ENCODE data around the gene DCDC2B. TPM values are rescaled to one million over a fixed set of nuclear protein-coding genes. Genes with fewer than 3 reads are reported as not detected.

DCDC2B gene
- polyA plus RNA-seq, 1 donor from 2014 or later = not detected

- H3K36me3 Mint-ChIP-seq = no peaks in the 10 kb centered on the region
- H3K4me1 Mint-ChIP-seq = peaks cover 11 to 29% (median 18%) of the 10 kb centered on the region in 3 donors
- peak overlapping the region in 1 of 3 donors; percentile 7 for H3K27ac Mint-ChIP-seq
- H3K9me3 Mint-ChIP-seq = no peaks in the 10 kb centered on the region
- H3K4me3 Mint-ChIP-seq = no peak overlapping the region
- no peaks in the 10 kb centered on the region for H3K27me3 Mint-ChIP-seq
Observed at GRCh38 chr1:32186077-32186476, 22.8 kb upstream of the DCDC2B start.

GRCh38 chr1:32186491-32186890 is 22.4 kb upstream of the DCDC2B start:
- Mint-ChIP-seq H3K9me3 (no peaks in the 10 kb centered on the region), H3K4me1 (peaks cover 11 to 25% (median 14%) of the 10 kb centered on the region in 3 donors), H3K27ac (peak overlapping the region in 1 of 3 donors; percentile 7), H3K27me3 (no peaks in the 10 kb centered on the region), H3K4me3 (no peak overlapping the region), H3K36me3 (no peaks in the 10 kb centered on the region)

GRCh38 chr1:32187850-32188249 is 21.0 kb upstream of the DCDC2B start:
- H3K27me3 Mint-ChIP-seq = no peaks in the 10 kb centered on the region
- H3K9me3 Mint-ChIP-seq = no peaks in the 10 kb centered on the region
- H3K4me3 Mint-ChIP-seq = no peak overlapping the region
- peaks cover 4 to 20% (median 13%) of the 10 kb centered on the region in 3 donors for H3K4me1 Mint-ChIP-seq
- no peaks in the 10 kb centered on the region for H3K36me3 Mint-ChIP-seq
- H3K27ac Mint-ChIP-seq = no peak overlapping the region

GRCh38 chr1:32192220-32192948 is 16.5 kb upstream of the DCDC2B start:
- Mint-ChIP-seq H3K27me3 (no peaks in the 10 kb centered on the region), H3K4me3 (peak overlapping the region in 1 of 4 donors; percentile 37), H3K4me1 (peaks cover 0 to 13% (median 8%) of the 10 kb centered on the region in 3 donors), H3K27ac (peak overlapping the region in 1 of 3 donors; percentile 62), H3K9me3 (no peaks in the 10 kb centered on the region), H3K36me3 (peaks cover 9% of the 10 kb centered on the region)

- H3K4me3 Mint-ChIP-seq = no peak overlapping the region
- H3K4me1 Mint-ChIP-seq = peaks cover 2 to 14% (median 11%) of the 10 kb centered on the region in 3 donors
- H3K9me3 Mint-ChIP-seq = no peaks in the 10 kb centered on the region
- H3K27ac Mint-ChIP-seq = no peak overlapping the region
- peaks cover 9% of the 10 kb centered on the region for H3K36me3 Mint-ChIP-seq
- no peaks in the 10 kb centered on the region for H3K27me3 Mint-ChIP-seq
Observed at GRCh38 chr1:32194984-32195383, 13.9 kb upstream of the DCDC2B start.

GRCh38 chr1:32195531-32195930 is 13.4 kb upstream of the DCDC2B start:
- Mint-ChIP-seq H3K4me1 (peaks cover 6 to 18% (median 16%) of the 10 kb centered on the region in 3 donors), H3K27ac (no peak overlapping the region), H3K4me3 (peak overlapping the region in 1 of 4 donors; percentile 22), H3K27me3 (no peaks in the 10 kb centered on the region), H3K36me3 (peaks cover 9% of the 10 kb centered on the region), H3K9me3 (no peaks in the 10 kb centered on the region)

- peaks cover 9% of the 10 kb centered on the region for H3K36me3 Mint-ChIP-seq
- no peaks in the 10 kb centered on the region for H3K9me3 Mint-ChIP-seq
- H3K27ac Mint-ChIP-seq = peak overlapping the region in 2 of 3 donors; percentile 18 to 87
Observed at GRCh38 chr1:32195972-32196823, 12.7 kb upstream of the DCDC2B start.

GRCh38 chr1:32197074-32197473 is 11.8 kb upstream of the DCDC2B start:
- Mint-ChIP-seq H3K4me1 (peaks cover 14 to 26% (median 21%) of the 10 kb centered on the region in 3 donors), H3K27me3 (no peaks in the 10 kb centered on the region)

More at GRCh38 chr1:32195972-32196823, 12.7 kb upstream of the DCDC2B start:
- no peak overlapping the region for H3K4me3 Mint-ChIP-seq
- H3K27me3 Mint-ChIP-seq = no peaks in the 10 kb centered on the region
- peaks cover 7 to 18% (median 16%) of the 10 kb centered on the region in 3 donors for H3K4me1 Mint-ChIP-seq

GRCh38 chr1:32197837-32198236 is 11.1 kb upstream of the DCDC2B start:
- Mint-ChIP-seq H3K36me3 (peaks cover 9% of the 10 kb centered on the region), H3K9me3 (no peaks in the 10 kb centered on the region), H3K27ac (peak overlapping the region in 2 of 3 donors; percentile 51 to 94), H3K4me1 (peaks cover 14 to 32% (median 26%) of the 10 kb centered on the region in 3 donors), H3K4me3 (peak overlapping the region in 1 of 4 donors; percentile 55), H3K27me3 (no peaks in the 10 kb centered on the region)

More at GRCh38 chr1:32197074-32197473, 11.8 kb upstream of the DCDC2B start:
- Mint-ChIP-seq H3K4me3 (peak overlapping the region in 1 of 4 donors; percentile 55), H3K9me3 (no peaks in the 10 kb centered on the region), H3K27ac (peak overlapping the region in 2 of 3 donors; percentile 51 to 53), H3K36me3 (peaks cover 9% of the 10 kb centered on the region)

- H3K27me3 Mint-ChIP-seq = no peaks in the 10 kb centered on the region
- H3K9me3 Mint-ChIP-seq = no peaks in the 10 kb centered on the region
- peaks cover 4% of the 10 kb centered on the region for H3K36me3 Mint-ChIP-seq
- H3K27ac Mint-ChIP-seq = peak overlapping the region; percentile 7 to 94 (median 64)
- H3K4me1 Mint-ChIP-seq = peaks cover 16 to 32% (median 27%) of the 10 kb centered on the region in 3 donors
- peak overlapping the region in 3 of 4 donors; percentile 41 to 90 (median 43) for H3K4me3 Mint-ChIP-seq
Observed at GRCh38 chr1:32198237-32199042, 10.4 kb upstream of the DCDC2B start.

- Mint-ChIP-seq H3K4me3 (peak overlapping the region in 3 of 4 donors; percentile 41 to 95 (median 90)), H3K4me1 (peaks cover 18 to 30% (median 27%) of the 10 kb centered on the region in 3 donors)
Observed at GRCh38 chr1:32199043-32199716, 9.7 kb upstream of the DCDC2B start.

GRCh38 chr1:32199717-32200072 is 9.2 kb upstream of the DCDC2B start:
- Mint-ChIP-seq H3K27ac (peak overlapping the region; percentile 91 to 96 (median 93)), H3K9me3 (no peaks in the 10 kb centered on the region), H3K4me1 (peaks cover 21 to 30% (median 27%) of the 10 kb centered on the region in 3 donors), H3K36me3 (peaks cover 3% of the 10 kb centered on the region), H3K27me3 (no peaks in the 10 kb centered on the region), H3K4me3 (peak overlapping the region in 3 of 4 donors; percentile 90 to 95 (median 95))

More at GRCh38 chr1:32199043-32199716, 9.7 kb upstream of the DCDC2B start:
- Mint-ChIP-seq H3K27ac (peak overlapping the region; percentile 7 to 94 (median 93)), H3K36me3 (peaks cover 4% of the 10 kb centered on the region), H3K9me3 (no peaks in the 10 kb centered on the region), H3K27me3 (no peaks in the 10 kb centered on the region)

- Mint-ChIP-seq H3K4me1 (peaks cover 24 to 29% (median 25%) of the 10 kb centered on the region in 3 donors), H3K27ac (peak within 1 kb of the TSS; percentile 91 to 96 (median 93)), H3K4me3 (peak within 1 kb of the TSS; percentile 90 to 95 (median 93)), H3K27me3 (no peaks in the 10 kb centered on the region), H3K9me3 (no peaks in the 10 kb centered on the region), H3K36me3 (peaks cover 3% of the 10 kb centered on the region)
Observed at GRCh38 chr1:32200226-32201010, 8.5 kb upstream of the DCDC2B start, which contains the start of gene CCDC28B. Gene CCDC28B (plus strand): TSS chr1:32200595. CDS start chr1:32201936, 1,341 bp downstream.
